ENCODE measurements around the gene DPYD.

DPYD gene

DNA sequence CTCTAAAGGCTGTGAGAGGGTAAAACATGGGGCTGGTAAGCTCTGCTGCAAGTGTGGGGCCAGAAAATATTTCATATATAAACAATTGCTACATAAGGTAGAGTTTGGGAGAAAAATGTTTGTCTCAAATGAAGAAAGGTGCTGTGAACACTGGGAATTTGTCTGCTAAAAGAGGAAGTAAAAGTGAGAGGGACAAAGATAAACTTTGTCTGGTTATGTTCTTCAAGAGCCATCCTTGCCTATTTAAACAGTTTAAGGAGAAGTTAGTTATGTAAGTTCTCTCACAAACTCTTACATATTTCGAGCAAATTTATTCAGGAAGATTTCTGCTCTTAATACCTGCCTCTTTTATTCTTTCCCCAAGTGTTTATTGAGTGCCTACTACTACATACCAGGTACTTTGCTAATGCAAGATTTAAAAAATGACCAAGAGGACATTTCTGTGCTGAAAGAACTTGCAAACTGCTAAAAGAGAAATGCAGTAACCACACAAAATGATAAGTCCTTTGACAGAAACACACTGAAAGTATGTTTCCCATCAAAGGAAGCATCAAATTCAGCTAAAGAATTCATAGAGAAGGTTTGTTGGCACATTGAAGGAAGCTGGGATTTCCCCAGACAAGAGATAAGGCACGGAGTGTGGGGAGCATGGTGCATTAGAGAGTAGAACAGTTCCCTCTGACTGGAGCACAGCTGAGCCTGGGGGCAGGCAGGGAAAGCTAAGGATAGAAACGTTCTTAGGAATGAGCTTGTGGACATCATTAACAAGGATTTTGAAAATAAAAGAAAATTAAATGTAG lies 650.1 kb downstream of the DPYD start:
- peak; percentile 5 for DNase-seq (ENCODE audit: low spot score)
- TF ChIP-seq, protein P1, sequence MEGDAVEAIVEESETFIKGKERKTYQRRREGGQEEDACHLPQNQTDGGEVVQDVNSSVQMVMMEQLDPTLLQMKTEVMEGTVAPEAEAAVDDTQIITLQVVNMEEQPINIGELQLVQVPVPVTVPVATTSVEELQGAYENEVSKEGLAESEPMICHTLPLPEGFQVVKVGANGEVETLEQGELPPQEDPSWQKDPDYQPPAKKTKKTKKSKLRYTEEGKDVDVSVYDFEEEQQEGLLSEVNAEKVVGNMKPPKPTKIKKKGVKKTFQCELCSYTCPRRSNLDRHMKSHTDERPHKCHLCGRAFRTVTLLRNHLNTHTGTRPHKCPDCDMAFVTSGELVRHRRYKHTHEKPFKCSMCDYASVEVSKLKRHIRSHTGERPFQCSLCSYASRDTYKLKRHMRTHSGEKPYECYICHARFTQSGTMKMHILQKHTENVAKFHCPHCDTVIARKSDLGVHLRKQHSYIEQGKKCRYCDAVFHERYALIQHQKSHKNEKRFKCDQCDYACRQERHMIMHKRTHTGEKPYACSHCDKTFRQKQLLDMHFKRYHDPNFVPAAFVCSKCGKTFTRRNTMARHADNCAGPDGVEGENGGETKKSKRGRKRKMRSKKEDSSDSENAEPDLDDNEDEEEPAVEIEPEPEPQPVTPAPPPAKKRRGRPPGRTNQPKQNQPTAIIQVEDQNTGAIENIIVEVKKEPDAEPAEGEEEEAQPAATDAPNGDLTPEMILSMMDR (IDR thresholded peaks at IDR 0.05; ENCODE audit: extremely low read depth, missing control alignments): no peak

DNA sequence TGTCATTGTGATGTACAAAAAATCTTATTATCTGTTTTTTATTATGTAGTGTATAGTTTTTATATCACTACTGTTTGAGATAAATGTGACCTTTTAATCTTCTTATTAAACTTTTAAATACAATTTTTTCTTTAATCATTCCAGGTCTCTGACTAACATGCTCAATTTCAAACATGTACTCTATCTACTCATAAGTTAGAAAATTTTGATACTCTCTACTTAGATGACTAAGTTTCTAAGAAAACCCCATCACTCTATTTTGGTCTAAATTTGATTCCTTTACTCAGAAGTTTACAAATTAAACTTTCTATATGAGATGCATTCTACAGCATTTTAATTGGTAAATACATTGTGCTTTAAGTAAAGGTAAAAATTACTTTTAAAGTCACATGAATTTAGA lies 655.2 kb downstream of the DPYD start:
- DNase-seq (ENCODE audit: low spot score): no peak
- TF ChIP-seq, protein P1 (IDR thresholded peaks at IDR 0.05; ENCODE audit: extremely low read depth, missing control alignments): no peak

DNA sequence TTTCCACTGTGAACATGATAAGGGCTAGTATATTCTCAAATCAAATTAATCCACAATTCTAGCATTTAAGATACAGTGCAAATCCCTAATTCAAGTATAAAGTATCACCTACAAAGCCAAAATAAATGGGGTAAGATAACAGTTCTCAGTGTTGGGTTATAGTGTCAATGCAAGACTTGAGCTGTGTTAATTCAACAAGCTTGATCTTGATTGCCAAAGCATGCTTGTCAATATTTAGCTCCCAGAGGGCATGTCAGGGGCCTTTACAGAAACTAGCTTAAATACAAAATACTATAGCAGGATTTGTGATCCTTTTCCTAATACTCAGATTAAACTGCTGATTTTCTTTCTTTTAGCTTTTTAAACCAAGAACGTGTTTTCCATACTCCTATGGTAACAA lies 658.0 kb downstream of the DPYD start:
- TF ChIP-seq, protein P1 (IDR thresholded peaks at IDR 0.05; ENCODE audit: extremely low read depth, missing control alignments): no peak
- no peak for DNase-seq (ENCODE audit: low spot score)

DNA sequence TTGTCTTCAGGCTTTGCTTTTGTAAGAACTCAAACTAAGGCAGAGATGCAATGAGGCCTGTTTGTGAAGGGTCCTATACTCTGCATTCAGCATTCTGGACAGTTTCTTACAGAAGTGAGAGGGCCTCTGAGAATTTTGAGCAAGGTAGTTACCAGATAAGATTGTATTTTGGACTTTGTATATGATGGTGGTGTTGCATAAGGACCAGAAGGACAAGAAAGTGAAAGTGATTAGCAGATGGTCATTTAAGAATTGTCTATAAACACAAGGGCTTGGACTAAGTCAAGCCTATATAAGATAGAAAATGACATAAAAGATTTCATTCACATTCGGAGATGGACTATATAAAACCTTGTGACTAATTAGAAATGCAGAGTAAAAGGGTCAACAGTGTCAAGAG lies 662.2 kb downstream of the DPYD start:
- no peak for DNase-seq (ENCODE audit: low spot score)
- TF ChIP-seq, protein P1 (IDR thresholded peaks at IDR 0.05; ENCODE audit: extremely low read depth, missing control alignments): no peak

DNA sequence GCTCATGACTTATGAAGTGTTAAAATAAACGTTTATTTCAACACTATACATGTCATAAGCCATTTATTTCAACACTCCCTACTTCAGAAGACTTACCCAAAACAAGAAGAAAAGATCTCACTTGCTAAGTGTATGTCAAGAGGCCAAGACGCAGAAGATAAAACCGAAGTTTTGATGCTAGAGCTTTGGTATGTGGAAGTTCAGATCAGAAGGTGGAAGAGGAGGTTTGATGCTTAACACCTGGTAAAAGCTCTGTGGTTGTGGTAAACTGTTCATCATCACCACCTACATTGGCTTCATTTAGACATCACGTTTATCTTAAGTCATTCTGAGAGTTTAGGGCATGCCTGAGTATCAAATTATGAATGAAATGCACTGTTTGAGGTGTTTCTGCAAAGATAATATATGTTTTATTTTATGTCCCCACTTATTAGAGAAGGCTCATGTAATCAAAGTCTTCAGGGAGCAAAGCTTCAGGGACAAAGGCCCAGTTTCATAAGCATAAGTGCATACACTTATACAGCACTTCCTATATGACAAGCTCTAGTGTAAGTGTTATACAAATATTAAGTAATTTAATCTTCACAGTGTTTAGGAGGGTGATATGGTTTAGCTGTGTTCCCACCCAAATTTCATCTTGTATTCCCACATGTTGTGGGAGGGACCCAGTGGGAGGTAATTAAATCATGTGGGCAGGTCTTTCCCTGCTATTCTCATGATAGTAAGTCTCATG lies 665.9 kb downstream of the DPYD start:
- TF ChIP-seq, protein P1 (IDR thresholded peaks at IDR 0.05; ENCODE audit: extremely low read depth, missing control alignments): no peak
- DNase-seq (ENCODE audit: low spot score): no peak

DNA sequence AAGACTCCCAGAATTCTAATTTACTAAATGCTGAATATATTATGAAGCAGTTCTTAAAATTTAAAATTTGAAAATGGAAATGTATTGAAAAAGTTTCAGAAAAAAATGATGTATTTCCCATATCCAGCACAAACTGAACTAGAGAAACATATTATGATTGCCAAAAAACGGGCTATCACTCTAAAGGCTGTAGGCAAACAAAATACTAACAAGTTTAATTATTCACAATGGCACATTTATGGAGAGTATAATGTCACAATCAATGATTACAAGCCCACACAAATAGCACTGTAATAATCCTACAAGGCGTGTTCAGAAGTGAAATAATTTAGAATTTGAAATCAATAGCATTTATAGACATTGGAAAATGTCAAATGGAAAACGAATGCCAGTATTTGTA lies 667.9 kb downstream of the DPYD start:
- TF ChIP-seq, protein P1 (IDR thresholded peaks at IDR 0.05; ENCODE audit: extremely low read depth, missing control alignments): no peak
- no peak for DNase-seq (ENCODE audit: low spot score)

DNA sequence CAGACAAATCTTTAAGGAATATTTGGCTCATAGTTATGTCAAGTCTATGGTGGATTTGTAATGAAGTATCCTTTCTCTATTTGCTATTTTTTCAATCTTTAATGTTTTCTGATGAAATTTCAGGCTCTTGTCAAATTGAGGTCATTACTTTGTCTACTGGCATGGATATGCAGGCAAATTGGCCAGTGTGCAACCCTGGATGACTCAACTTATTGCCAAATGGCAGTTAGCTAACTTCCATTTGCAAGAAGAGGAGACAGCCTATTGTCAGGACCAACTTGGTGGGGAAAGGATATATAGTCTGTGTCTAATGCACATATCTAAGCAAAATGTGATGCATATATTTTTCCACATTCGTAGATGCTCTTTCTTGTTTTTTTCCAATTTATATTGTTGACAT lies 668.8 kb downstream of the DPYD start:
- no peak for DNase-seq (ENCODE audit: low spot score)
- TF ChIP-seq, protein P1 (IDR thresholded peaks at IDR 0.05; ENCODE audit: extremely low read depth, missing control alignments): no peak

Measured in GM20000 (cell line).